ENCODE data around the gene FXYD3. TPM values are rescaled to one million over a fixed set of nuclear protein-coding genes. Genes with fewer than 3 reads are reported as not detected.

Gene FXYD3
- total RNA-seq, 2 experiments from 2014 or later = 0.35 to 0.88 TPM

GRCh38 chr19:35161434-35161743 is 45.8 kb downstream of the FXYD3 start:
- no peaks in the 10 kb centered on the region for H3K9me2 ChIP-seq (ENCODE audit: insufficient read depth, low read length)
- no peaks in the 10 kb centered on the region for H4K20me1 ChIP-seq (ENCODE audit: insufficient read depth, low read length)
- ChIA-PET CTCF (ENCODE audit: unreplicated experiment) (no interaction called here), POLR2A (no interaction called here)
- H3K79me2 ChIP-seq (ENCODE audit: insufficient read depth, low read depth, low read length) = peaks cover 6% of the 10 kb centered on the region; the same call in 1 of the 2 replicates
- peaks cover 99% of the 10 kb centered on the region for H3K36me3 ChIP-seq (ENCODE audit: insufficient read depth, low read length)
- intact Hi-C loops (cut with micrococcal nuclease; ENCODE audit: unreplicated experiment) = no loop called here
- H3K4me2 ChIP-seq (ENCODE audit: low read length) = no peak overlapping the region
- H3K4me1 ChIP-seq (ENCODE audit: insufficient read depth, low read length, poor library complexity, severe bottlenecking) = peaks cover 5% of the 10 kb centered on the region
- H3K9me3 ChIP-seq (ENCODE audit: low read length) = peaks cover 19% of the 10 kb centered on the region; the same call in 1 of the 2 replicates
- BruUV-seq (replicated peaks) = no TSS peak
- no peak overlapping the region for H2AFZ ChIP-seq (ENCODE audit: low read length)
- H3K4me3 ChIP-seq (ENCODE audit: low read depth, low read length, poor library complexity, severe bottlenecking) = no peak overlapping the region
- no peak overlapping the region for H3K27ac ChIP-seq (ENCODE audit: low read depth, low read length, poor library complexity, severe bottlenecking)
- TF ChIP-seq, protein P1, sequence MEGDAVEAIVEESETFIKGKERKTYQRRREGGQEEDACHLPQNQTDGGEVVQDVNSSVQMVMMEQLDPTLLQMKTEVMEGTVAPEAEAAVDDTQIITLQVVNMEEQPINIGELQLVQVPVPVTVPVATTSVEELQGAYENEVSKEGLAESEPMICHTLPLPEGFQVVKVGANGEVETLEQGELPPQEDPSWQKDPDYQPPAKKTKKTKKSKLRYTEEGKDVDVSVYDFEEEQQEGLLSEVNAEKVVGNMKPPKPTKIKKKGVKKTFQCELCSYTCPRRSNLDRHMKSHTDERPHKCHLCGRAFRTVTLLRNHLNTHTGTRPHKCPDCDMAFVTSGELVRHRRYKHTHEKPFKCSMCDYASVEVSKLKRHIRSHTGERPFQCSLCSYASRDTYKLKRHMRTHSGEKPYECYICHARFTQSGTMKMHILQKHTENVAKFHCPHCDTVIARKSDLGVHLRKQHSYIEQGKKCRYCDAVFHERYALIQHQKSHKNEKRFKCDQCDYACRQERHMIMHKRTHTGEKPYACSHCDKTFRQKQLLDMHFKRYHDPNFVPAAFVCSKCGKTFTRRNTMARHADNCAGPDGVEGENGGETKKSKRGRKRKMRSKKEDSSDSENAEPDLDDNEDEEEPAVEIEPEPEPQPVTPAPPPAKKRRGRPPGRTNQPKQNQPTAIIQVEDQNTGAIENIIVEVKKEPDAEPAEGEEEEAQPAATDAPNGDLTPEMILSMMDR (conservative IDR thresholded peaks at IDR 0.05; ENCODE audit: low read length) = no peak
- no peak for TF ChIP-seq EZH2phosphoT487 (IDR thresholded peaks at IDR 0.05; ENCODE audit: borderline replicate concordance, low read depth, low read length)
- no peak for DNase-seq (ENCODE audit: low spot score)

GRCh38 chr19:35162471-35163326 is 47.1 kb downstream of the FXYD3 start:
- BruUV-seq (replicated peaks) = no TSS peak
- Histone ChIP-seq H3K36me3 (ENCODE audit: insufficient read depth, low read length) (peaks cover 100% of the 10 kb centered on the region), H3K79me2 (ENCODE audit: insufficient read depth, low read depth, low read length) (no peaks in the 10 kb centered on the region), H3K9me3 (ENCODE audit: low read length) (peaks cover 20% of the 10 kb centered on the region; the same call in 1 of the 2 replicates), H4K20me1 (ENCODE audit: insufficient read depth, low read length) (no peaks in the 10 kb centered on the region), H3K4me3 (ENCODE audit: low read depth, low read length, poor library complexity, severe bottlenecking) (no peak overlapping the region), H3K27ac (ENCODE audit: low read depth, low read length, poor library complexity, severe bottlenecking) (no peak overlapping the region), H3K9me2 (ENCODE audit: insufficient read depth, low read length) (no peaks in the 10 kb centered on the region), H2AFZ (ENCODE audit: low read length) (no peak overlapping the region), H3K4me2 (ENCODE audit: low read length) (no peak overlapping the region), H3K4me1 (ENCODE audit: insufficient read depth, low read length, poor library complexity, severe bottlenecking) (no peaks in the 10 kb centered on the region)
- CTCF ChIA-PET (ENCODE audit: unreplicated experiment) = interaction anchor here (0.6 to 1.3 kb wide), 2 partner anchors 9 to 21 kb away, joined by 3 to 4 read pairs; partner anchors contain the start of gene FXYD5
- DNase-seq (ENCODE audit: low spot score) = no peak
- intact Hi-C loops (cut with micrococcal nuclease; ENCODE audit: unreplicated experiment) = no loop called here
- TF ChIP-seq, protein P1 (conservative IDR thresholded peaks at IDR 0.05; ENCODE audit: low read length) = no peak
- no peak for TF ChIP-seq EZH2phosphoT487 (IDR thresholded peaks at IDR 0.05; ENCODE audit: borderline replicate concordance, low read depth, low read length)
- POLR2A ChIA-PET = no interaction called here

- intact Hi-C loops (cut with micrococcal nuclease; ENCODE audit: unreplicated experiment) = no loop called here
- TF ChIP-seq EZH2phosphoT487 (IDR thresholded peaks at IDR 0.05; ENCODE audit: borderline replicate concordance, low read depth, low read length) = no peak
- TF ChIP-seq, protein P1 (conservative IDR thresholded peaks at IDR 0.05; ENCODE audit: low read length) = no peak
- Histone ChIP-seq H3K9me3 (ENCODE audit: low read length) (peaks cover 20% of the 10 kb centered on the region; the same call in 1 of the 2 replicates), H3K9me2 (ENCODE audit: insufficient read depth, low read length) (no peaks in the 10 kb centered on the region), H3K27ac (ENCODE audit: low read depth, low read length, poor library complexity, severe bottlenecking) (no peak overlapping the region), H4K20me1 (ENCODE audit: insufficient read depth, low read length) (no peaks in the 10 kb centered on the region), H3K4me2 (ENCODE audit: low read length) (no peak overlapping the region), H3K36me3 (ENCODE audit: insufficient read depth, low read length) (peaks cover 92% of the 10 kb centered on the region), H2AFZ (ENCODE audit: low read length) (no peak overlapping the region), H3K79me2 (ENCODE audit: insufficient read depth, low read depth, low read length) (no peaks in the 10 kb centered on the region), H3K4me3 (ENCODE audit: low read depth, low read length, poor library complexity, severe bottlenecking) (no peak overlapping the region), H3K4me1 (ENCODE audit: insufficient read depth, low read length, poor library complexity, severe bottlenecking) (no peaks in the 10 kb centered on the region)
- POLR2A ChIA-PET = no interaction called here
- no peak for DNase-seq (ENCODE audit: low spot score)
- BruUV-seq (replicated peaks) = no TSS peak
- CTCF ChIA-PET (ENCODE audit: unreplicated experiment) = no interaction called here
Observed at GRCh38 chr19:35164418-35164817, 48.8 kb downstream of the FXYD3 start.

Measured in OCI-LY7 (cell line).